ENCODE results near the gene TTC7B. TPM values are rescaled to one million over a fixed set of nuclear protein-coding genes. Genes with fewer than 3 reads are reported as not detected.
A peak's percentile ranks its signal among the peaks of the same experiment; 100 is the strongest.
"Not testable (repeated sequence)": the region's sequence is repeated elsewhere in the genome, so short reads cannot be mapped to it uniquely, and the experiment has no call there.

The TTC7B gene, protein sequence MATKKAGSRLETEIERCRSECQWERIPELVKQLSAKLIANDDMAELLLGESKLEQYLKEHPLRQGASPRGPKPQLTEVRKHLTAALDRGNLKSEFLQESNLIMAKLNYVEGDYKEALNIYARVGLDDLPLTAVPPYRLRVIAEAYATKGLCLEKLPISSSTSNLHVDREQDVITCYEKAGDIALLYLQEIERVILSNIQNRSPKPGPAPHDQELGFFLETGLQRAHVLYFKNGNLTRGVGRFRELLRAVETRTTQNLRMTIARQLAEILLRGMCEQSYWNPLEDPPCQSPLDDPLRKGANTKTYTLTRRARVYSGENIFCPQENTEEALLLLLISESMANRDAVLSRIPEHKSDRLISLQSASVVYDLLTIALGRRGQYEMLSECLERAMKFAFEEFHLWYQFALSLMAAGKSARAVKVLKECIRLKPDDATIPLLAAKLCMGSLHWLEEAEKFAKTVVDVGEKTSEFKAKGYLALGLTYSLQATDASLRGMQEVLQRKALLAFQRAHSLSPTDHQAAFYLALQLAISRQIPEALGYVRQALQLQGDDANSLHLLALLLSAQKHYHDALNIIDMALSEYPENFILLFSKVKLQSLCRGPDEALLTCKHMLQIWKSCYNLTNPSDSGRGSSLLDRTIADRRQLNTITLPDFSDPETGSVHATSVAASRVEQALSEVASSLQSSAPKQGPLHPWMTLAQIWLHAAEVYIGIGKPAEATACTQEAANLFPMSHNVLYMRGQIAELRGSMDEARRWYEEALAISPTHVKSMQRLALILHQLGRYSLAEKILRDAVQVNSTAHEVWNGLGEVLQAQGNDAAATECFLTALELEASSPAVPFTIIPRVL
- total RNA-seq: 2.4 and 5.4 TPM in 2 replicates

DNA sequence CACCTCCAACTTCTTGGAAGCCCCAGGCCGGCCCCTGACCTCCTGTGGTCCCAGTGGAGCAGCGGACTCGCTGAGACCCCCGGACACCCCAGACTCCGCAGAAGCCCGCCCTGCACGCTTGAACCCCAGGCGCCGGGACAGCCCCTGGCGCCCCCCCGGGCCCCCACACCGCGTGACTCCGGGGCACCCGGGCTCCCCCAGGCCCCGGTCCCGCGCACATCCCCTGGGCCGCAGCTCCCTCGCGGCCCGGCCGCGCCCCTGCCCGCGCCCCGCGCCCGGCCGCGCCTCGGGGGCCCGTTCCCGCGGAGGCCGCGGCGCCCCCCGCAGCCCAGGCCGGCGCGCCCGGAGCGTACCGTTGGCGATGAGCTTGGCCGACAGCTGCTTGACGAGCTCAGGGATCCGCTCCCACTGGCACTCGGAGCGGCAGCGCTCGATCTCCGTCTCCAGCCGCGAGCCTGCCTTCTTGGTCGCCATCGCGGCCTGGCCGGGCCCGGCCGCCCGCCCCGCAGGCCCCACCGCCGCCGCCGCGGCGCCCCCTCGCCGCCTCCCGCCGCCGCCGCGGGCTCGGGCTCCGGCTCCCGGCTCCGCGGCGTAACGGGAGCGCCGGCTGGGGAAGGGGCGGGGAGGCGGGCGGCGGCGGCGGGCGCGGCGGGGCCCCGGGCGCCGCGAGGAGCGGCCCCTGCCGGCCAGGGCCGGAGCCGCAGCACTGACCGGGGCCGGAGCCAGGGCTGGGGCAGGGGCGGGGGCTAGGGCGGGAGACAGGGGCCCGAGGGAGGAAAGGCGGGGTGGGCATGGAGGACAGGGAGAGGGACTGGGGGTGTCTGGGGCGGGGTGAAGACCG lies at the start of gene TTC7B:
Gene TTC7B, minus strand, starts transcription at position 609 of the 841 bp plus-strand sequence. Its CDS starts 135 bp downstream, at position 474.
- intact Hi-C loops (cut with micrococcal nuclease): no loop called here
- no peaks in the 10 kb centered on the region for H3K9me3 Mint-ChIP-seq
- peak; percentile 78 for DNase-seq
- H3K4me3 Mint-ChIP-seq: peak within 1 kb of the TSS; percentile 72
- H3K27me3 Mint-ChIP-seq: peaks cover 34% of the 10 kb centered on the region
- H3K36me3 Mint-ChIP-seq (ENCODE audit: low read depth): no peaks in the 10 kb centered on the region
- peak within 1 kb of the TSS; percentile 15 for H3K27ac Mint-ChIP-seq
- peaks cover 13% of the 10 kb centered on the region for H3K4me1 Mint-ChIP-seq

DNA sequence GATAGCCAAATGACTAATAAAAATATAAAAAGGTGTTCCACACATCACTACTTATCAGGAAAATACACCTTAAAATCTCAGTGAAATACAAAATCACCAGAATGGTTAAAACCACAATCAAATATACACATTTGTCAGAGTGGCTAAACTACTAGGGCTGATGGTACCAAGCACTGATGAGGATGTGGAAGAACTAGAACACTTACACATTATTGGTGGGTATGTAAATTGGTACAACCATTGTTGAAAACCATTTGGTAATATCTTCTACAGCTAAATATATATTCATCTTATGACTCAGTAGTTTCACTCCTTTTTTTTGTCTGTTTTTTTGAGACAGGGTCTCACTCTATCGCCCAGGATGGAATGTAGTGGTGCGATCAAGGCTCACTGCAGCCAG lies 48.5 kb upstream of the TTC7B start:
- H3K27ac Mint-ChIP-seq: no peak overlapping the region
- no peaks in the 10 kb centered on the region for H3K27me3 Mint-ChIP-seq
- peaks cover 18% of the 10 kb centered on the region for H3K36me3 Mint-ChIP-seq (ENCODE audit: low read depth)
- H3K4me3 Mint-ChIP-seq: no peak overlapping the region
- intact Hi-C loops (cut with micrococcal nuclease): no loop called here
- no peaks in the 10 kb centered on the region for H3K9me3 Mint-ChIP-seq
- no peak for DNase-seq
- no peaks in the 10 kb centered on the region for H3K4me1 Mint-ChIP-seq

DNA sequence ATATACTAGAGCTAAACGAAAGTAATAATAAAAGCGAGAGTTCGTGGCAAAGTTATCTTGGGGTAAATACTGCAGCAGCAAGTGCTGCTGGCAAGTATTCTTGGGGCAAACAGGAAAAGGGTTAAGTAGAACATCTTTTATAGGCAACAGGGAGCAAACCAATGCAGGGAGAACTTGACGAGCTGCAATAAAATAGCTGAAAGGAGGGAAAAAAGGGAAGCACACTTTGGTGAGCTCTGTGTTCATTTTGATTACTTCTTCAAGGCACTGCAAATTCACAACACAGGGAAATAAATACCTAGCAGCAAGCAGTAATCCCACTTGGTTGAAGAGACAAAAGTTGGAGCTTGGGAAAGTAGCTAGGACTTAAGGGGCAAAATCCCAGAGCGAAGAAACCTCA lies 42.3 kb upstream of the TTC7B start:
- Mint-ChIP-seq H3K27me3 (no peaks in the 10 kb centered on the region), H3K4me3 (no peak overlapping the region), H3K36me3 (ENCODE audit: low read depth) (peaks cover 6% of the 10 kb centered on the region), H3K9me3 (no peaks in the 10 kb centered on the region), H3K27ac (no peak overlapping the region), H3K4me1 (no peaks in the 10 kb centered on the region)
- DNase-seq: no peak
- intact Hi-C loops (cut with micrococcal nuclease): no loop called here

DNA sequence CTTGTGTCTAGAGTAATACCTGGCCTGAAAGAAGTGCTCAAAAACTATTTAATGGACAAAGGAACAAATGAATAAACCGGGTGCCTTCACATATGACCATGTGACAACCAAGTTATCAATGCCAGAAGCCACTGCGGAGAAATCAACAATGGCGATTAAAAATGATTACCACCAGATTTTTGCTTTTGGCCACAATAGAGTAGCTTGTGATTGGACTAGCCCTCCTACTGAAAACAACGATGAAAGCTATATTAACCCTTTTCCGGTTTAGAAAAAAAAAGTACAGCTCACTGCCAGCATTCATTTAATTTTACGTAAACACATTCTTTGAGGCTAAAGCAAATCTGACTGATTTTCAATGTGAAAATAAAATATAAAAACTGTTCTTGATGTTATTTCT lies 41.6 kb upstream of the TTC7B start:
- no peak overlapping the region for H3K27ac Mint-ChIP-seq
- peaks cover 2% of the 10 kb centered on the region for H3K4me1 Mint-ChIP-seq
- intact Hi-C loops (cut with micrococcal nuclease): no loop called here
- no peak for DNase-seq
- peaks cover 6% of the 10 kb centered on the region for H3K36me3 Mint-ChIP-seq (ENCODE audit: low read depth)
- H3K4me3 Mint-ChIP-seq: no peak overlapping the region
- no peaks in the 10 kb centered on the region for H3K27me3 Mint-ChIP-seq
- no peaks in the 10 kb centered on the region for H3K9me3 Mint-ChIP-seq

DNA sequence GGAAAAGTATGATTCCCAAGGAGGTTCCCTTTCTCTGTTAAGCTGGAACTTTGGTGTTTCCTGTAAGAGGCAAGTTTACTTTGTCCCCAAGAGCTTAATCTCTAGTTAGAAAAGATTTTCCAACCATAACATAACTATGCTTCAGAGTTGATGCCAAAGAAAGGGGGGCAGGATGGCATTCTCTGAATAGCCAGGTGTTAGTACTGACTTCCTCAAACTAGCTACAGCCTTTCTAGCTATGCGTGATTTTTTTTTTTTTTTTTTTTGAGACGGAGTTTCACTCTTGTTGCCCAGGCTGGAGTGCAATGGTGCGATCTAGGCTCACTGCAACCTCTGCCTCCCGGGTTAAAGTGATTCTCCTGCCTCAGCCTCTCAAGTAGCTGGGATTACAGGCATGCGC lies 39.9 kb upstream of the TTC7B start:
- H3K4me1 Mint-ChIP-seq; intact Hi-C loops (cut with micrococcal nuclease); H3K36me3 Mint-ChIP-seq (ENCODE audit: low read depth); H3K27ac Mint-ChIP-seq; DNase-seq; H3K27me3 Mint-ChIP-seq; H3K4me3 Mint-ChIP-seq; H3K9me3 Mint-ChIP-seq: not testable (repeated sequence)

DNA sequence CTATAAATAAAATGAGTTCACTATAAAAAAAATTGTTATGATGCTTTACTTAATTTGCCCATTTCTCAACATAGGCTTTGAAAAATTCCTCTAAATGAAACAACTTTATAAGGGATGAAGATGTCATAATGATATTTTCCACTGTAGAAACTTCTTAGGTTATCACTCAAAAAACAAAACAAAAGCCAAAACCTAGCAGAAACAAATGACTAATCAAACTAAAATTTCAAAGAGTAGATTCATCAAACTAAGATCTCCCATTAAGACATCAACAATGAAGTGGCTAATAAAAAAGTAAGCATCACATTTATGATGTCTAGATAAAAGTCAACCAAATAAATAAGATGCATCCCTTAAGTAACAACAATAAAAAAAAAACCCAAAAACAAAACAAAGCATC lies 36.9 kb upstream of the TTC7B start:
- Mint-ChIP-seq H3K27ac (no peak overlapping the region), H3K27me3 (no peaks in the 10 kb centered on the region), H3K4me3 (no peak overlapping the region), H3K4me1 (peaks cover 2% of the 10 kb centered on the region), H3K9me3 (no peaks in the 10 kb centered on the region), H3K36me3 (ENCODE audit: low read depth) (no peaks in the 10 kb centered on the region)
- intact Hi-C loops (cut with micrococcal nuclease): no loop called here
- no peak for DNase-seq

DNA sequence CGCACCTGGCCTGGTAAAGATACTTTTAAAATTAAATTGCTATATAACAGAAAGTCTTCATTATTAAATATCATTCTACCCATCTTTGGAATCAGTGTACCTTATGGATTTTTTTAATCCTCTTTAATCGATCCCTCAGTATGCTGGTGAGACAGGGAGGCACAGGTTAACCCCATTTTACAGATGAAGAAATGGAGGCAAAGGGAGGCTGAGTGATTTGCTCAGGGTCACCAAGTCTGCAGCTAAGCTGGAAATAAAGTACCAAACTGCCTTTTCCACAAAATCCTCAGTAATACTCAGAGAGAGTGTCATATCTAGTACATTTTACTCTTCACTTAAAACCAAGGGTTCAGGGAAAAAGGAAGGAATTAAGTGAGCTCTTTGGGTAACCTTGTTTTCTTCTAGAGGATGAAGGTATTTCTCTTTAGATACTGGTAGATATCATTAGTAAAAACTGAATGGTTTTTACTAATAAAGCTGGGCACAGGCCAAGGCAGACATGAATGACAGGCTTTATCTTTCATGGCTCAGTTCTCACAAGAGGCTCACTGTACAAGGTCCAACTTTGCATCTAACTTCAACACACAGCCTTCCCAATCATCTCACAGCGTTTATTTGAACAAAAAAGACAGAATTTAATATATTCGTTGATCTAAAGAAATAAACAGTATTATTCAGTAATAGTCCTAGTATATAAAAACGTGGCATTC lies 35.3 kb upstream of the TTC7B start:
- H3K36me3 Mint-ChIP-seq (ENCODE audit: low read depth): no peaks in the 10 kb centered on the region
- peaks cover 2% of the 10 kb centered on the region for H3K4me1 Mint-ChIP-seq
- intact Hi-C loops (cut with micrococcal nuclease): no loop called here
- H3K4me3 Mint-ChIP-seq: no peak overlapping the region
- peak; percentile 38 for DNase-seq
- H3K27me3 Mint-ChIP-seq: no peaks in the 10 kb centered on the region
- H3K27ac Mint-ChIP-seq: no peak overlapping the region
- no peaks in the 10 kb centered on the region for H3K9me3 Mint-ChIP-seq

DNA sequence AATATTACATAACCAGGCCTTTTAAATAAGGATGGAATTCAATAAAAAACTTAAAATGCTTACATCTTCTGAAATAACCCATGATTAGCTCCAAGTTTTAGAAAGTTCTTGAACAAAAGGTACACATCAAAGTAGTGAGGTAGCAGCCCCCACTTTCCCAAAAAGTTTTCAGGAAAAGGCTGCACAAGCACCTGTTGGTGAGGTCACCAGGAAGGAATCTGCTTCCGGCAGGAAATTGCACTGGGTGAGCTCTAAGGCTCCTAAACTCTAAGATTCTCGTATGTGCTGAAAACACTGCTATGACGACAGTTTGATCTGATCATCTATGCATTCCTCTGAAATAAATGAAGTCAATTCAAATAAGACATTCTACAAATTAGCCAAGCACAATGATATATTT lies 34.3 kb upstream of the TTC7B start:
- DNase-seq: no peak
- Mint-ChIP-seq H3K4me3 (no peak overlapping the region), H3K4me1 (peaks cover 2% of the 10 kb centered on the region), H3K9me3 (no peaks in the 10 kb centered on the region), H3K27ac (no peak overlapping the region), H3K27me3 (no peaks in the 10 kb centered on the region), H3K36me3 (ENCODE audit: low read depth) (no peaks in the 10 kb centered on the region)
- intact Hi-C loops (cut with micrococcal nuclease): no loop called here

DNA sequence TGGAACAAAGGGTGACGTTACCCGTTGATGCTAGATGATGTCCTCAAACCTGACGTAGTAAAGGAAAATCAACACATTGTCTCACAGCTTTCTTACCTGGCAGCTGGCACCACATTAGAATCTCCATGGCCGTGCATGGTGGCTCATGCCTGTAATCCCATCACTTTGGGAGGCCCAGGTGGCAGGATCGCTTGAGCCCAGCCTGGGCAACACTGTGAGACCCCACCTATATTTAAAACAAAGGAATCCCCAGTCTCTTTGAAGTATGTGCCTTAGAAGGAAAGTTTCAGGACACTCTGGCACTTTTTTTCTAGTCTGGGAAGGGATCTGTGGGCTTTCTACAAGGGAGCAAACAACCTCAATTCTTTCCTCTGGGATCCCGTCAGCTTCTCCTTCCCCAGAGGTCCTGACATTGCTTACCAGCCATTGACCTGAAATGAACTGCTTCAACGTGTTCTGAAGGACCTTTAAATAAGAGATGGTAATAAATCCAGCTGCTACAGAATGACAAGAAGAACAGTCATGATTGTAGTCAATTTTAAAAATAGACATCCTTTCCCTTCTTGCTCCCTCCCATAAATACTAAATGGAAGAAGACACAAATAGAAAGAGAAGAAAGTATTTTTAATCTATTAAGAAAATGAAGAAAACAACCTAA lies 33.7 kb upstream of the TTC7B start:
- Mint-ChIP-seq H3K36me3 (ENCODE audit: low read depth) (no peaks in the 10 kb centered on the region), H3K27me3 (no peaks in the 10 kb centered on the region), H3K4me1 (peaks cover 2% of the 10 kb centered on the region), H3K27ac (no peak overlapping the region), H3K4me3 (no peak overlapping the region), H3K9me3 (no peaks in the 10 kb centered on the region)
- DNase-seq: peak; percentile 43
- intact Hi-C loops (cut with micrococcal nuclease): no loop called here

DNA sequence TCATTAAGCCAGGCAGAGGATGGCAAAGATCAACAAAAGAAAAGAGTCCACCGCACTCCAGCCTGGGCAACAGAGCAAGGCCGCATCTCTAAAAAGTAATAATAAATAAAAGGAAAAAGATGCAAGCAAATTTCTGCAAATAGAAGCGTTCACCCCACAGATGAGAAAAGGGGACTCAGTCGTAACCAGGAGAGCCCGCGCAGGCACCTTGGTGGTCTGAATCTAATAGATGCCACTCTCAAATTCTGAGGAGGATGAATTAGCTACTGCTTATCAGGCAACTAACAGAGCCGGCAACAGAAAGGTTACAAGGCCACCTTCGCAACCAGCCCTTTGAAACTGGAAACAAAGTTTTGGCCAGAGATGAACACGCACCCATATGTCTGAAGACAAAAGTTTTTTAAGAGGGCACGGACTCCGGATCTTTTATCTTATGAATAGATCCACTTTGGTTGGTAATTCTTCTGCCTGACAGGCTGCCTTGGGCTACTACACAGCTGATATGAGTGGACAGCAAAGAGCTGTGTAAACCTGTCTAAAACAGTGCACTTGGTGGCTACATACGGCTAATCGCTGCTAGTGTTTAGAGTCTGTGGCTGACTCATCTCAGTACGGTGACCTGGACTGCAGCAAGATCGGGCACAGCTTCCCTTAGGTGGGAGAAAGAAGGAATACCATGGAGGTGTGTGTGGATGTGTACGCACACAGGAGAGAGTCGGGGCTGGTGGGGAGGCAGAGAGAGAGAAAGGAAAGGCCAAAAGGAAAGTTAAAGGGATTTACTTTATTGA lies 32.9 kb upstream of the TTC7B start:
- Mint-ChIP-seq H3K27me3 (no peaks in the 10 kb centered on the region), H3K4me3 (no peak overlapping the region), H3K4me1 (peaks cover 4% of the 10 kb centered on the region), H3K36me3 (ENCODE audit: low read depth) (no peaks in the 10 kb centered on the region), H3K27ac (no peak overlapping the region), H3K9me3 (no peaks in the 10 kb centered on the region)
- intact Hi-C loops (cut with micrococcal nuclease): no loop called here
- peak; percentile 48 for DNase-seq

DNA sequence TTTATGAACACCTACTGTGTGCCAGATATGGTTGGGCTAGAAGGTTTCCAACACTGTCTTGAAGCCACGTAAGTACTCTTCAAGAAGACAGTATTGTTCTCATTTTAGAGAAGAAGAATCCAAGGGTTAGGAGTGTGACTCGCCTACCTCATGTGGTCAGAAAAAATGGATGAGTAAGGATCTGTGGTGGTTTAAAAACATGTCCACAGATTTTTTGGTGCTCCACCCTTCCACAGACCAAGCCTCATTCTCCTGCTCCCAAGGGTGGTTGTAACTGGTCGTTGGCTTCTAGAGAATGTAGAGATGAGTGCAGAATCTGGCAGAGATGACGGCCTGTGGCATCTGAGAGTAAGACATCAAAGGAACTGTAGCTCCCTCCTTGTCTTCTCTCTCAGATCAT lies 30.3 kb upstream of the TTC7B start:
- no peak for DNase-seq
- H3K27me3 Mint-ChIP-seq: no peaks in the 10 kb centered on the region
- H3K36me3 Mint-ChIP-seq (ENCODE audit: low read depth): no peaks in the 10 kb centered on the region
- peaks cover 6% of the 10 kb centered on the region for H3K4me1 Mint-ChIP-seq
- no peak overlapping the region for H3K27ac Mint-ChIP-seq
- H3K4me3 Mint-ChIP-seq: no peak overlapping the region
- intact Hi-C loops (cut with micrococcal nuclease): no loop called here
- no peaks in the 10 kb centered on the region for H3K9me3 Mint-ChIP-seq

DNA sequence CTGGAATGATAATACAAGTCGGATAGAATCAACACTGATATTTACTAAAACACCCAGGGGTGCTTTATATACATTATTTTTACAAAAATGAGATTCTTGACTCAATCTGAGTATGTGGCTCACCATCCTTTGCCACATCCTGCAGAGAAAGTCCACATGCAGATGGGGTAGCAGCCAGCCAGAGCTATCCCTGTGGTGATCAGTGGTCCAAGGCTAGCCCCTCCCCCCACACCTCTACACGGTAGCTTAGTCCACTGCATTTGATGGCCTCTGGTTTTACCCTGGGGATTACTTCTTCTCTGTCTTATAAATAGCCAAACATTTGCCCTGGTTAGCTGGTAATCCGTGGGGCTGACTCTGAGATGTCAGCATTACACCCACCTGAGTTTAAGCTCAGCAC lies 28.1 kb upstream of the TTC7B start:
- Mint-ChIP-seq H3K9me3 (no peaks in the 10 kb centered on the region), H3K27ac (no peak overlapping the region), H3K4me3 (no peak overlapping the region), H3K27me3 (no peaks in the 10 kb centered on the region), H3K36me3 (ENCODE audit: low read depth) (no peaks in the 10 kb centered on the region), H3K4me1 (peaks cover 6% of the 10 kb centered on the region)
- DNase-seq: peak; percentile 54
- intact Hi-C loops (cut with micrococcal nuclease): no loop called here
